ENCODE results near the gene DDHD1. TPM values are rescaled to one million over a fixed set of nuclear protein-coding genes. Genes with fewer than 3 reads are reported as not detected.

Gene DDHD1
- total RNA-seq, 1 donor: 30.0 TPM

- no peak overlapping the region for H3K4me3 ChIP-seq (ENCODE audit: insufficient read depth, low read length)
- no peaks in the 10 kb centered on the region for H3K79me2 ChIP-seq (ENCODE audit: insufficient read depth, low read length)
- no peaks in the 10 kb centered on the region for H3K4me1 ChIP-seq (ENCODE audit: insufficient read depth, low read length)
- no peaks in the 10 kb centered on the region for H3K9me3 ChIP-seq (ENCODE audit: low read depth, low read length)
- H3K36me3 ChIP-seq (ENCODE audit: insufficient read depth, low read length): no peaks in the 10 kb centered on the region
- no peak overlapping the region for H3K27ac ChIP-seq (ENCODE audit: low read depth, low read length)
- no peak for TF ChIP-seq CTCF (IDR thresholded peaks at IDR 0.05; ENCODE audit: extremely low read depth, low read depth, low read length)
- no peak for DNase-seq (ENCODE audit: insufficient read length, low spot score, missing footprints)
- H3K4me2 ChIP-seq (ENCODE audit: insufficient read depth, low read length): no peak overlapping the region
- H3K27me3 ChIP-seq (ENCODE audit: insufficient read depth, low read length): no peaks in the 10 kb centered on the region
- no peak overlapping the region for H2AFZ ChIP-seq (ENCODE audit: low read length)
- no peaks in the 10 kb centered on the region for H4K20me1 ChIP-seq (ENCODE audit: insufficient read depth, low read length)
These were observed 22.3 kb upstream of the DDHD1 start for GRCh38 chr14:53175375-53175774.

GRCh38 chr14:53174918-53175317, 21.8 kb upstream of the DDHD1 start:
- Histone ChIP-seq H2AFZ (ENCODE audit: low read length) (no peak overlapping the region), H3K9me3 (ENCODE audit: low read depth, low read length) (no peaks in the 10 kb centered on the region), H3K4me1 (ENCODE audit: insufficient read depth, low read length) (no peaks in the 10 kb centered on the region), H4K20me1 (ENCODE audit: insufficient read depth, low read length) (no peaks in the 10 kb centered on the region), H3K79me2 (ENCODE audit: insufficient read depth, low read length) (no peaks in the 10 kb centered on the region), H3K4me2 (ENCODE audit: insufficient read depth, low read length) (no peak overlapping the region), H3K4me3 (ENCODE audit: insufficient read depth, low read length) (no peak overlapping the region), H3K27me3 (ENCODE audit: insufficient read depth, low read length) (no peaks in the 10 kb centered on the region), H3K36me3 (ENCODE audit: insufficient read depth, low read length) (no peaks in the 10 kb centered on the region), H3K27ac (ENCODE audit: low read depth, low read length) (no peak overlapping the region)
- DNase-seq (ENCODE audit: insufficient read length, low spot score, missing footprints): no peak
- TF ChIP-seq CTCF (IDR thresholded peaks at IDR 0.05; ENCODE audit: extremely low read depth, low read depth, low read length): no peak

GRCh38 chr14:53168786-53169185, 15.7 kb upstream of the DDHD1 start:
- TF ChIP-seq CTCF (IDR thresholded peaks at IDR 0.05; ENCODE audit: extremely low read depth, low read depth, low read length): no peak

GRCh38 chr14:53167602-53168328, 14.6 kb upstream of the DDHD1 start:
- TF ChIP-seq CTCF (IDR thresholded peaks at IDR 0.05; ENCODE audit: extremely low read depth, low read depth, low read length): no peak
- H3K27me3 ChIP-seq (ENCODE audit: insufficient read depth, low read length): no peaks in the 10 kb centered on the region
- H3K4me1 ChIP-seq (ENCODE audit: insufficient read depth, low read length): peaks cover 6% of the 10 kb centered on the region
- no peak for DNase-seq (ENCODE audit: insufficient read length, low spot score, missing footprints)
- peak overlapping the region; percentile 84 for H2AFZ ChIP-seq (ENCODE audit: low read length)
- H3K4me3 ChIP-seq (ENCODE audit: insufficient read depth, low read length): no peak overlapping the region
- no peaks in the 10 kb centered on the region for H3K36me3 ChIP-seq (ENCODE audit: insufficient read depth, low read length)
- no peaks in the 10 kb centered on the region for H3K9me3 ChIP-seq (ENCODE audit: low read depth, low read length)
- H4K20me1 ChIP-seq (ENCODE audit: insufficient read depth, low read length): no peaks in the 10 kb centered on the region
- H3K4me2 ChIP-seq (ENCODE audit: insufficient read depth, low read length): peak overlapping the region; percentile 35
- H3K79me2 ChIP-seq (ENCODE audit: insufficient read depth, low read length): no peaks in the 10 kb centered on the region
- no peak overlapping the region for H3K27ac ChIP-seq (ENCODE audit: low read depth, low read length)

More at GRCh38 chr14:53168786-53169185, 15.7 kb upstream of the DDHD1 start:
- H3K4me2 ChIP-seq (ENCODE audit: insufficient read depth, low read length): no peak overlapping the region
- H3K9me3 ChIP-seq (ENCODE audit: low read depth, low read length): no peaks in the 10 kb centered on the region
- H3K4me1 ChIP-seq (ENCODE audit: insufficient read depth, low read length): peaks cover 6% of the 10 kb centered on the region
- H3K4me3 ChIP-seq (ENCODE audit: insufficient read depth, low read length): no peak overlapping the region
- H2AFZ ChIP-seq (ENCODE audit: low read length): no peak overlapping the region
- no peaks in the 10 kb centered on the region for H3K27me3 ChIP-seq (ENCODE audit: insufficient read depth, low read length)
- H4K20me1 ChIP-seq (ENCODE audit: insufficient read depth, low read length): no peaks in the 10 kb centered on the region
- no peak for DNase-seq (ENCODE audit: insufficient read length, low spot score, missing footprints)
- H3K79me2 ChIP-seq (ENCODE audit: insufficient read depth, low read length): no peaks in the 10 kb centered on the region
- no peak overlapping the region for H3K27ac ChIP-seq (ENCODE audit: low read depth, low read length)
- H3K36me3 ChIP-seq (ENCODE audit: insufficient read depth, low read length): no peaks in the 10 kb centered on the region

All from osteoblast (primary cell).